Measurements from ENCODE around the gene NCAM2. TPM values are rescaled to one million over a fixed set of nuclear protein-coding genes. Genes with fewer than 3 reads are reported as not detected.

NCAM2 gene
- polyA plus RNA-seq, 3 donors: not detected

GRCh38 chr21:21085206-21085605, 87.0 kb downstream of the NCAM2 start:
- H3K27ac Mint-ChIP-seq: no peak overlapping the region
- WGBS (ENCODE audit: insufficient coverage): 86% methylated on average over 2 of the region's 3 CpGs
- H3K4me1 Mint-ChIP-seq: peaks cover 9% of the 10 kb centered on the region

GRCh38 chr21:21096956-21097355, 98.7 kb downstream of the NCAM2 start:
- Histone ChIP-seq H3K79me2 (ENCODE audit: insufficient read depth, low read length) (no peaks in the 10 kb centered on the region), H4K20me1 (ENCODE audit: insufficient read depth, low read length) (no peaks in the 10 kb centered on the region), H3K9me3 (replicated peaks in 1 of 2; ENCODE audit: control insufficient read depth in 1 of 2, insufficient read depth in 1 of 2, low read length in 2 of 2) (no peaks in the 10 kb centered on the region), H3K27me3 (ENCODE audit: control insufficient read depth in 2 of 2, insufficient read depth in 2 of 2, low read length in 2 of 2) (no peaks in the 10 kb centered on the region), H3K36me3 (replicated peaks in 1 of 2; ENCODE audit: control insufficient read depth in 1 of 2, insufficient read depth in 2 of 2, low read length in 2 of 2) (no peaks in the 10 kb centered on the region), H3K4me3 (replicated peaks in 1 of 3; ENCODE audit: low read depth in 2 of 3, low read length in 3 of 3) (no peak overlapping the region), H3K9ac (ENCODE audit: insufficient read depth, low read length, poor library complexity, severe bottlenecking) (no peak overlapping the region), H3K4me2 (replicated peaks; ENCODE audit: extremely low read depth, low read length, poor library complexity, severe bottlenecking) (no peak overlapping the region), H2AFZ (ENCODE audit: insufficient read depth, low read depth, low read length, poor library complexity, severe bottlenecking) (no peak overlapping the region), H3K27ac (ENCODE audit: low read depth in 1 of 2, low read length in 2 of 2) (no peak overlapping the region), H3K4me1 (ENCODE audit: control insufficient read depth in 1 of 2, insufficient read depth in 2 of 2, low read length in 2 of 2) (no peaks in the 10 kb centered on the region)
- 100% methylated on average over 2 of the region's 5 CpGs for WGBS (ENCODE audit: insufficient coverage)
- no peak for DNase-seq
- Mint-ChIP-seq H3K9me3 (peaks cover 0 to 1% (median 0%) of the 10 kb centered on the region in 7 donors), H3K4me3 (no peak overlapping the region), H3K4me1 (peaks cover 2% of the 10 kb centered on the region), H3K36me3 (no peaks in the 10 kb centered on the region), H3K27ac (no peak overlapping the region), H3K27me3 (ENCODE audit: low read depth in 3 of 3) (no peaks in the 10 kb centered on the region)
- intact Hi-C loops (cut with micrococcal nuclease): no loop called here
- no peak for TF ChIP-seq CTCF (IDR thresholded peaks at IDR 0.05)

More at GRCh38 chr21:21085206-21085605, 87.0 kb downstream of the NCAM2 start:
- H2AFZ ChIP-seq (ENCODE audit: insufficient read depth, low read depth, low read length, poor library complexity, severe bottlenecking): no peak overlapping the region
- no peaks in the 10 kb centered on the region for H4K20me1 ChIP-seq (ENCODE audit: insufficient read depth, low read length)
- no peaks in the 10 kb centered on the region for H3K27me3 ChIP-seq (ENCODE audit: control insufficient read depth in 2 of 2, insufficient read depth in 2 of 2, low read length in 2 of 2)
- TF ChIP-seq CTCF (IDR thresholded peaks at IDR 0.05): no peak
- no peak overlapping the region for H3K4me2 ChIP-seq (replicated peaks; ENCODE audit: extremely low read depth, low read length, poor library complexity, severe bottlenecking)
- peaks cover 0 to 5% (median 4%) of the 10 kb centered on the region in 3 donors for H3K27me3 Mint-ChIP-seq (ENCODE audit: low read depth in 3 of 3)
- H3K36me3 ChIP-seq (replicated peaks in 1 of 2; ENCODE audit: control insufficient read depth in 1 of 2, insufficient read depth in 2 of 2, low read length in 2 of 2): no peaks in the 10 kb centered on the region
- H3K27ac ChIP-seq (ENCODE audit: low read depth in 1 of 2, low read length in 2 of 2): no peak overlapping the region
- peaks cover 2 to 13% (median 8%) of the 10 kb centered on the region in 7 donors for H3K9me3 Mint-ChIP-seq
- no peak overlapping the region for H3K9ac ChIP-seq (ENCODE audit: insufficient read depth, low read length, poor library complexity, severe bottlenecking)
- no peak overlapping the region for H3K4me3 ChIP-seq (replicated peaks in 1 of 3; ENCODE audit: low read depth in 2 of 3, low read length in 3 of 3)
- peaks cover 0 to 2% of the 10 kb centered on the region in 2 donors for H3K36me3 Mint-ChIP-seq
- intact Hi-C loops (cut with micrococcal nuclease): no loop called here
- no peak for DNase-seq
- H3K4me1 ChIP-seq (ENCODE audit: control insufficient read depth in 1 of 2, insufficient read depth in 2 of 2, low read length in 2 of 2): peaks cover 0 to 4% of the 10 kb centered on the region in 2 donors
- H3K9me3 ChIP-seq (replicated peaks in 1 of 2; ENCODE audit: control insufficient read depth in 1 of 2, insufficient read depth in 1 of 2, low read length in 2 of 2): no peaks in the 10 kb centered on the region
- no peaks in the 10 kb centered on the region for H3K79me2 ChIP-seq (ENCODE audit: insufficient read depth, low read length)
- H3K4me3 Mint-ChIP-seq: no peak overlapping the region

Data from CD14-positive monocyte (primary cell).